AG04450 (cell line): ENCODE results near the gene DKK3. TPM values are rescaled to one million over a fixed set of nuclear protein-coding genes. Genes with fewer than 3 reads are reported as not detected.

Experiments
- CTCF ChIA-PET: fragments of 300-600, 350-600 bp; formaldehyde crosslinking; extraction: SDS; loops from one replicate; lab custom pipeline; 2022; ENCODE audit warnings: antibody characterized with exemption, inconsistent platforms; lab: Charles Lee
- POLR2A ChIA-PET: fragments of 350-600 bp; formaldehyde crosslinking; extraction: SDS; loops from one replicate; lab custom pipeline; 2021; ENCODE audit warnings: antibody characterized with exemption, inconsistent platforms; lab: Yijun Ruan, JAX
- DNase-seq: peaks from one replicate; pipeline ENCODE4 v3.0.0-alpha.2; 2011; ENCODE audit warnings: low read depth, low spot score
- H3K27ac ChIP-seq: one replicate; pipeline ENCODE4 v1.5.1; 2012; ENCODE audit warnings: low read depth, low read length, control low read depth
- H3K27me3 ChIP-seq: one replicate; pipeline ENCODE4 v1.6.0; 2012; ENCODE audit warnings: low read length; ENCODE audit not compliant: control insufficient read depth, insufficient read depth
- H3K4me3 ChIP-seq: 2 replicates; pipeline ENCODE4 v1.5.1; 2011; ENCODE audit warnings: mild to moderate bottlenecking, low read depth, low read length, control low read depth
- H3K9me3 ChIP-seq: 2 replicates; pipeline ENCODE4 v1.5.1; 2012; ENCODE audit warnings: low read length; ENCODE audit not compliant: control insufficient read depth, insufficient read depth
- CTCF ChIP-seq: IDR thresholded peaks from 2 replicates; pipeline ENCODE4 v1.5.1; 2011; ENCODE audit warnings: low read depth, low read length, control low read depth, inconsistent platforms
- polyA plus RNA-seq: library from polyadenylated mRNA; depleted of rRNA; stranded (reverse); fragments of >200 nt; gene quantifications from 2 replicates; pipeline ENCODE4 v1.2.3, GENCODE V29; 2011

Gene DKK3
- polyA plus RNA-seq, 1 experiment: 928 TPM

- no peak for DNase-seq
- POLR2A ChIA-PET: no interaction called here
- CTCF ChIA-PET: no interaction called here
- no peak overlapping the region for H3K27ac ChIP-seq
- TF ChIP-seq CTCF: no peak
- H3K4me3 ChIP-seq: no peak overlapping the region
- H3K27me3 ChIP-seq: no peaks in the 10 kb centered on the region
- H3K9me3 ChIP-seq: no peaks in the 10 kb centered on the region
Observed at GRCh38 chr11:12029738-12030363, 21.4 kb upstream of the DKK3 start.

GRCh38 chr11:12029119-12029518, 20.7 kb upstream of the DKK3 start:
- no peaks in the 10 kb centered on the region for H3K9me3 ChIP-seq
- DNase-seq: no peak
- H3K27me3 ChIP-seq: no peaks in the 10 kb centered on the region
- ChIA-PET CTCF (no interaction called here), POLR2A (no interaction called here)
- H3K4me3 ChIP-seq: no peak overlapping the region
- TF ChIP-seq CTCF: no peak
- no peak overlapping the region for H3K27ac ChIP-seq

GRCh38 chr11:12028303-12028702, 19.9 kb upstream of the DKK3 start:
- no peak for DNase-seq
- no peak overlapping the region for H3K27ac ChIP-seq
- CTCF ChIA-PET: interaction anchor here (1.2 kb wide), 1 partner anchor 240 kb away, joined by 3 read pairs; no protein-coding TSS in a partner anchor
- H3K27me3 ChIP-seq: no peaks in the 10 kb centered on the region
- no peak for TF ChIP-seq CTCF
- POLR2A ChIA-PET: no interaction called here
- H3K9me3 ChIP-seq: peaks cover 3% of the 10 kb centered on the region; the same call in 1 of the 2 replicates
- no peak overlapping the region for H3K4me3 ChIP-seq

- no peak for TF ChIP-seq CTCF
- Histone ChIP-seq H3K4me3 (no peak overlapping the region), H3K9me3 (peaks cover 3% of the 10 kb centered on the region; the same call in 1 of the 2 replicates), H3K27ac (no peak overlapping the region), H3K27me3 (no peaks in the 10 kb centered on the region)
- CTCF ChIA-PET: no interaction called here
- no peak for DNase-seq
- POLR2A ChIA-PET: no interaction called here
Observed at GRCh38 chr11:12026331-12027211, 18.1 kb upstream of the DKK3 start.
